GM06990 (cell line): ENCODE measurements around the gene STIM2.

ENCODE experiments used
- DNase-seq: peaks from one replicate; pipeline ENCODE4 v3.0.0-alpha.2; 2011; ENCODE audit not compliant: insufficient read length; ENCODE audit errors: extremely low read depth
- H3K27me3 ChIP-seq: replicated peaks from 2 replicates; pipeline ENCODE4 v1.6.0; 2011; ENCODE audit warnings: low read length; ENCODE audit not compliant: control insufficient read depth, insufficient read depth
- H3K36me3 ChIP-seq: 2 replicates; pipeline ENCODE4 v1.5.1; 2011; ENCODE audit warnings: low read length; ENCODE audit not compliant: control insufficient read depth, insufficient read depth
- H3K4me3 ChIP-seq: replicated peaks from 2 replicates; pipeline ENCODE4 v1.5.1; 2011; ENCODE audit warnings: low read depth, mild to moderate bottlenecking, control low read depth, low read length
- TF ChIP-seq, protein P1 (sequence below): IDR thresholded peaks from 2 replicates; pipeline ENCODE4 v1.5.1; 2011; ENCODE audit warnings: low read length, control low read depth, mild to moderate bottlenecking, inconsistent platforms; ENCODE audit not compliant: insufficient read depth, poor library complexity, severe bottlenecking

STIM2 gene

DNA sequence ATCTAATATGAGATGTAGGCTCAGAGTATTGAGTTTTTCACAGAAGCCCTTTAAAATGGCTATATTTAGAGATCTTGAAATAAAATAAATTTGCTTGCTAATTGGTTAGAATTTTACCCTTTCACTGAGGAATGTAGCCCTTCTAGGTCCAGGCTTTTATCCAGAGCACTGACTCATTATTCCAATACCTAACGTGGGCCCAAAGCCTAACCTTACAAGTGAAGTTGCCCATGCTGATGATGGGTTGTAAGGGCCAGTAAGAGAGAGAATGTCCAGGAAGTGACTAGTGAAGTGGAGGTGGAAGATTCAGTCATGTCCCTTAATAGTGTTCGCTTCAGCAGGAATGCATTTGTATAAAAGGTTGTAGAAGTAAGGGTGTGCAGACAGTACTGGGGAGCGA, 155.9 kb downstream of the STIM2 start:
- Histone ChIP-seq H3K27me3 (no peaks in the 10 kb centered on the region), H3K36me3 (no peaks in the 10 kb centered on the region), H3K4me3 (no peak overlapping the region)
- DNase-seq: no peak
- TF ChIP-seq, protein P1, sequence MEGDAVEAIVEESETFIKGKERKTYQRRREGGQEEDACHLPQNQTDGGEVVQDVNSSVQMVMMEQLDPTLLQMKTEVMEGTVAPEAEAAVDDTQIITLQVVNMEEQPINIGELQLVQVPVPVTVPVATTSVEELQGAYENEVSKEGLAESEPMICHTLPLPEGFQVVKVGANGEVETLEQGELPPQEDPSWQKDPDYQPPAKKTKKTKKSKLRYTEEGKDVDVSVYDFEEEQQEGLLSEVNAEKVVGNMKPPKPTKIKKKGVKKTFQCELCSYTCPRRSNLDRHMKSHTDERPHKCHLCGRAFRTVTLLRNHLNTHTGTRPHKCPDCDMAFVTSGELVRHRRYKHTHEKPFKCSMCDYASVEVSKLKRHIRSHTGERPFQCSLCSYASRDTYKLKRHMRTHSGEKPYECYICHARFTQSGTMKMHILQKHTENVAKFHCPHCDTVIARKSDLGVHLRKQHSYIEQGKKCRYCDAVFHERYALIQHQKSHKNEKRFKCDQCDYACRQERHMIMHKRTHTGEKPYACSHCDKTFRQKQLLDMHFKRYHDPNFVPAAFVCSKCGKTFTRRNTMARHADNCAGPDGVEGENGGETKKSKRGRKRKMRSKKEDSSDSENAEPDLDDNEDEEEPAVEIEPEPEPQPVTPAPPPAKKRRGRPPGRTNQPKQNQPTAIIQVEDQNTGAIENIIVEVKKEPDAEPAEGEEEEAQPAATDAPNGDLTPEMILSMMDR: no peak

DNA sequence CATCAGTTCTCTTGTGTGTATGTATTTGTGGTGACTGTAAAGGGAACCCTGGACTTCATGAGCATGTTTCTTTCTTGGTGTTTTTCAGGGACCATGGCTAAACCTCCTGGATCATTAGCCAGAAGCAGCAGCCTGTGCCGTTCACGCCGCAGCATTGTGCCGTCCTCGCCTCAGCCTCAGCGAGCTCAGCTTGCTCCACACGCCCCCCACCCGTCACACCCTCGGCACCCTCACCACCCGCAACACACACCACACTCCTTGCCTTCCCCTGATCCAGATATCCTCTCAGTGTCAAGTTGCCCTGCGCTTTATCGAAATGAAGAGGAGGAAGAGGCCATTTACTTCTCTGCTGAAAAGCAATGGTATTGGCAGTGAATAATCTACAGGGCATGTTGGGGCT, 157.0 kb downstream of the STIM2 start:
- DNase-seq: no peak
- H3K27me3 ChIP-seq: no peaks in the 10 kb centered on the region
- H3K4me3 ChIP-seq: no peak overlapping the region
- TF ChIP-seq, protein P1: no peak
- no peaks in the 10 kb centered on the region for H3K36me3 ChIP-seq

DNA sequence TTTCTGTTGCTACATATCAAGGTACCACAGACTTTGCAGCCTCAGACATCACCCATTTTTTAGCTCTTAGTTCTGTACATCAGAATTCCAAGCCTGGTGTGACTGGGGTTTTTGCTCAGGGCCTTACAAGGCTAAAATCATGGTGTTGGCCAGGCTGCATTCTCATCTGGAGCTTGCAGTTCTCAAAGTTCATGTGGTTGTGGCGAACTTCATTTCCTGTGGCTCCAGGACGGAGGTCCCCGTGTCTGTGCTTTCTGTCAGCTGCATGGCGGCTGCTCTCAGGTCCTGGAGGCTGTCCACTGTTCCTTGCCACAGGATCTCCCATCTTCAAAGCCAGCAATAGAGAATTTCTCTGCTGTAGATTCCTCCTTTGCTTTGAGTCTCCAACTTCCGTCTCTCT, 157.4 kb downstream of the STIM2 start:
- TF ChIP-seq, protein P1: no peak
- Histone ChIP-seq H3K27me3 (no peaks in the 10 kb centered on the region), H3K4me3 (no peak overlapping the region), H3K36me3 (no peaks in the 10 kb centered on the region)
- no peak for DNase-seq

DNA sequence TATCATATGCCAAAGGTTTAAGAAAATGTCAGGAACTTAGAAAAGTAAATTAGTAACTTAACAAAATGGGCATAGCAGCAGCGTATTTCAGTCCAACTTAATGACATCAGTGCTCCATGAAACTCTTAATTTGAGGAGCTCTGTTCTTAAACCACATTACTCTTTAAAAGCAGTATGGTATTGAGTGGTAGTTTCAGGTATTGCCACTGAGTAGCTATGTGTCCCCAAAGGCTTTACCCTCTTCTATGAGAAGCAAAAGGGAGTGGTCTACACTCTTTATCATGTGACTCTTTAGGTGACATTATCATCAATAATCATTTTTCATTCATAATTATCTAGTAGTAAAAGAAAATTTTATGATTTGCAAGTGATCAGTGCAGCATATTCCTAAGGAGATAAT, 158.3 kb downstream of the STIM2 start:
- H3K4me3 ChIP-seq: no peak overlapping the region
- H3K36me3 ChIP-seq: no peaks in the 10 kb centered on the region
- TF ChIP-seq, protein P1: no peak
- no peak for DNase-seq
- H3K27me3 ChIP-seq: no peaks in the 10 kb centered on the region

DNA sequence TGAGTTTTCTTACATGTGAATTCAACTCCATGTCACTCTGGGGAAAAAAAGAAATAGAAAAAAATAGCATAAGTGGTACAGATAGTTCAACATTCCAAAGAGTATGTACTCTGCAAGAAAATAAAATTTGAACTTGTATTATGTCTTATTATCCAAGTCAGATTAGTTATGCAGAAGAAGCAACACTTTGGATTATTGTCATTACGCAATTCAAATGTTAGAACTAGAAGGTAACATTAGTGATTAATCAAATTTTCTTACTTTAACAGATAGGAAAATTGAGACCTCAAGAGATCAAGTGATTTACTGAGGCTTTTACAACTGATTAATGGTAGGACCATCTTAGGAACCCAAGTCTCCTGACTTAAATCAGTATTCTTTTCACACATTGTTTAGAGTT, 159.1 kb downstream of the STIM2 start:
- DNase-seq: no peak
- H3K4me3 ChIP-seq: no peak overlapping the region
- no peaks in the 10 kb centered on the region for H3K36me3 ChIP-seq
- no peaks in the 10 kb centered on the region for H3K27me3 ChIP-seq
- TF ChIP-seq, protein P1: no peak

DNA sequence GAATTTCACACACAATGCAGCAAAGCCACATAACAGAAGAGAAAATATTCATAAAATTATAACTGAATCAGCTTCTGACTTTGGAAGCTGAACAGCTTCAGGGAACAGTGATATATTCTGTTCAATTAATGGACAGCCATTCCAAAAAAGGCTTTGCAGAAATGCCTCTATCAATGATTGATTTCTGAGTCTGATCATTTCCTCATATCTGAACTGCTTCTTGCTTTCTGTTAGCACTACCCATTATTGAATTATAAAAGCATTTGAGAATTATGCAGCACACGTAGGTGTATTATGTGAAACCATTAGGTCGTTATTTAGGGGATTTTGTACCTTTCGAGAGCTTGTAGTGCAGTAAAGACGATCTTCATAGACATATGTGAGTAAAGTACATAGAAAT, 159.6 kb downstream of the STIM2 start:
- H3K4me3 ChIP-seq: no peak overlapping the region
- no peaks in the 10 kb centered on the region for H3K36me3 ChIP-seq
- TF ChIP-seq, protein P1: no peak
- DNase-seq: no peak
- H3K27me3 ChIP-seq: no peaks in the 10 kb centered on the region
